Suprapubic skin (tissue), 3 donors: ENCODE measurements around the gene BAIAP3.

Experiments used
- CTCF ChIP-seq, 2 donors: fragments of 200-600 bp in 1 of 2; fragments of 450-650 bp in 1 of 2; sonication (generic) in 1 of 2; IDR thresholded peaks; one replicate each; pipeline ENCODE4 v1.5.1; 2016 to 2019; ENCODE audit warnings: antibody characterized with exemption in 2 of 2, mild to moderate bottlenecking in 1 of 2, moderate library complexity in 1 of 2
- EP300 ChIP-seq: sonication (generic); formaldehyde crosslinking; IDR thresholded peaks from one replicate; pipeline ENCODE4 v1.6.1; 2017; ENCODE audit warnings: antibody characterized with exemption
- POLR2A ChIP-seq, 2 donors: fragments of 450-650 bp; IDR thresholded peaks; one replicate each; pipeline ENCODE4 v1.6.1; 2017; ENCODE audit warnings: antibody characterized with exemption in 2 of 2, mild to moderate bottlenecking in 2 of 2, moderate library complexity in 2 of 2

- TF ChIP-seq EP300 (no peak), CTCF (IDR thresholded peaks at IDR 0.05) (no peak), POLR2A (IDR thresholded peaks at IDR 0.05) (no peak)
These were observed 34.2 kb downstream of the BAIAP3 start for GRCh38 chr16:1367486-1368174.
